GM23338 (cell line): ENCODE results near the gene MAD2L1BP. TPM values are rescaled to one million over a fixed set of nuclear protein-coding genes. Genes with fewer than 3 reads are reported as not detected.

Experiments used
- ATAC-seq: fragments of 200-7000 bp; cut with Tn5 transposase; 3 replicates; pipeline ENCODE4 v1.9.1; 2020
- DNase-seq: peaks from one replicate; pipeline ENCODE4 v3.0.0-alpha.2; 2015; ENCODE audit warnings: low spot score
- H2AFZ ChIP-seq: fragments of 200-600 bp; sonication (generic); 2 replicates; pipeline ENCODE4 v1.8.0; 2016; ENCODE audit warnings: antibody characterized with exemption, mild to moderate bottlenecking, moderate library complexity
- H3F3A ChIP-seq: fragments of 200-600 bp; sonication (generic); replicated peaks from 2 replicates; pipeline ENCODE4 v1.8.0; 2017; ENCODE audit warnings: antibody characterized with exemption, mixed run types, low read depth
- H3K27ac ChIP-seq: fragments of 200-600 bp; sonication (generic); 2 replicates; pipeline ENCODE4 v1.6.1; 2016; ENCODE audit warnings: low read depth
- H3K27me3 ChIP-seq: fragments of 200-600 bp; sonication (generic); 2 replicates; pipeline ENCODE4 v1.8.0; 2016; ENCODE audit warnings: mild to moderate bottlenecking, mixed run types, moderate library complexity; ENCODE audit not compliant: insufficient read depth
- H3K36me3 ChIP-seq: fragments of 200-600 bp; sonication (generic); 2 replicates; pipeline ENCODE4 v1.8.0; 2016; ENCODE audit warnings: mild to moderate bottlenecking; ENCODE audit not compliant: insufficient read depth
- H3K4me1 ChIP-seq: fragments of 200-600 bp; sonication (generic); 2 replicates; pipeline ENCODE4 v1.8.0; 2016; ENCODE audit warnings: mild to moderate bottlenecking, moderate library complexity; ENCODE audit not compliant: insufficient read depth
- H3K4me2 ChIP-seq: fragments of 200-600 bp; sonication (generic); 2 replicates; pipeline ENCODE4 v1.7.1; 2017; ENCODE audit warnings: mixed run types
- H3K4me3 ChIP-seq: fragments of 200-600 bp; sonication (generic); 2 replicates; pipeline ENCODE4 v1.6.1; 2016; ENCODE audit warnings: mixed run types
- H3K79me2 ChIP-seq: fragments of 200-600 bp; sonication (generic); replicated peaks from 2 replicates; pipeline ENCODE4 v1.8.0; 2017; ENCODE audit warnings: mild to moderate bottlenecking; ENCODE audit not compliant: insufficient read depth
- H3K9me2 ChIP-seq: fragments of 200-600 bp; sonication (generic); 2 replicates; pipeline ENCODE4 v1.8.0; 2017; ENCODE audit not compliant: insufficient read depth
- H4K20me1 ChIP-seq: fragments of 200-600 bp; sonication (generic); replicated peaks from 2 replicates; pipeline ENCODE4 v1.8.0; 2017; ENCODE audit warnings: mild to moderate bottlenecking; ENCODE audit not compliant: insufficient read depth
- H3K27ac Mint-ChIP-seq: 2 replicates; pipeline ENCODE4 v1.8.0; 2020; ENCODE audit warnings: inconsistent platforms, mild to moderate bottlenecking, moderate library complexity, mixed read lengths
- H3K27me3 Mint-ChIP-seq: 3 replicates; pipeline ENCODE4 v1.8.0; 2022; ENCODE audit warnings: low read depth, mild to moderate bottlenecking, moderate library complexity, mixed read lengths, inconsistent platforms; ENCODE audit not compliant: insufficient read depth, poor library complexity
- H3K36me3 Mint-ChIP-seq: 3 replicates; pipeline ENCODE4 v1.8.0; 2021; ENCODE audit warnings: low read depth, mild to moderate bottlenecking, inconsistent platforms, moderate library complexity, mixed read lengths
- H3K4me1 Mint-ChIP-seq: 3 replicates; pipeline ENCODE4 v1.8.0; 2020; ENCODE audit warnings: mild to moderate bottlenecking, inconsistent platforms, mixed read lengths
- H3K4me3 Mint-ChIP-seq: 3 replicates; pipeline ENCODE4 v1.8.0; 2021; ENCODE audit warnings: moderate library complexity, mild to moderate bottlenecking, inconsistent platforms, mixed read lengths
- H3K9me3 Mint-ChIP-seq: 3 replicates; pipeline ENCODE4 v1.8.0; 2020; ENCODE audit warnings: moderate library complexity, mild to moderate bottlenecking, inconsistent platforms, mixed read lengths
- CREB1 ChIP-seq: fragments of 250-450 bp; sonication (Bioruptor Pico); IDR thresholded peaks from 2 replicates; pipeline ENCODE4 v1.5.0; 2020; ENCODE audit warnings: low read depth, mild to moderate bottlenecking, moderate library complexity
- ETS1 ChIP-seq: IDR thresholded peaks from 2 replicates; pipeline ENCODE4 v1.6.1; 2016; ENCODE audit warnings: antibody characterized with exemption
- EZH2 ChIP-seq: fragments of 200-600 bp; sonication (generic); IDR thresholded peaks from one replicate; pipeline ENCODE4 v1.8.0; 2017; ENCODE audit warnings: antibody characterized with exemption, mild to moderate bottlenecking, low read depth; ENCODE audit not compliant: unreplicated experiment
- EZH2phosphoT487 ChIP-seq: fragments of 200-600 bp; sonication (generic); IDR thresholded peaks from one replicate; pipeline ENCODE4 v1.8.1; 2018; ENCODE audit warnings: antibody characterized with exemption; ENCODE audit not compliant: unreplicated experiment
- JUNB ChIP-seq: IDR thresholded peaks from one replicate; pipeline ENCODE4 v1.6.1; 2016; ENCODE audit warnings: antibody characterized with exemption; ENCODE audit not compliant: unreplicated experiment
- NANOG ChIP-seq: IDR thresholded peaks from 2 replicates; pipeline ENCODE4 v1.6.1; 2016; ENCODE audit warnings: antibody characterized with exemption, borderline replicate concordance
- POLR2AphosphoS5 ChIP-seq: IDR thresholded peaks from 2 replicates; pipeline ENCODE4 v1.6.1; 2016; ENCODE audit warnings: antibody characterized with exemption, low read depth
- STAT1 ChIP-seq: IDR thresholded peaks from one replicate; pipeline ENCODE4 v1.6.1; 2016; ENCODE audit warnings: antibody characterized with exemption; ENCODE audit not compliant: unreplicated experiment
- ZNF114 ChIP-seq: fragments of 250-450 bp; sonication (Bioruptor Pico); IDR thresholded peaks from 2 replicates; pipeline ENCODE4 v1.5.0; 2020; ENCODE audit warnings: mild to moderate bottlenecking, moderate library complexity
- ZNF331 ChIP-seq: fragments of 250-450 bp; sonication (Bioruptor Pico); IDR thresholded peaks from 2 replicates; pipeline ENCODE4 v1.5.0; 2020; ENCODE audit warnings: low read depth, mild to moderate bottlenecking, moderate library complexity
- polyA plus RNA-seq: library from polyadenylated mRNA; unstranded; fragments of >200 nt; fragmentation: Nextera tagmentation; extraction: Ambion mirVana; gene quantifications from 2 replicates; pipeline ENCODE4 v1.2.1, GENCODE V29; 2016
- total RNA-seq: library from RNA; depleted of rRNA; stranded (reverse); fragments of >200 nt; shearing (Covaris generic); gene quantifications from 2 replicates; pipeline ENCODE4 v1.2.3, GENCODE V29; 2014
- TF ChIP-seq, protein P1 (sequence below), 2 experiments: fragments of 200-600 bp in 1 of 2; sonication (generic) in 1 of 2; conservative IDR thresholded peaks; 2 replicates each; pipeline versions ENCODE4 v1.5.1 to v1.6.1; 2016 to 2017; ENCODE audit warnings: antibody characterized with exemption in 2 of 2, low read depth in 2 of 2, mild to moderate bottlenecking in 2 of 2, moderate library complexity in 1 of 2
- TF ChIP-seq, protein P2 (sequence below): fragments of 250-450 bp; sonication (Bioruptor Pico); IDR thresholded peaks from 2 replicates; pipeline ENCODE4 v1.5.0; 2020; ENCODE audit warnings: mild to moderate bottlenecking, moderate library complexity
- TF ChIP-seq, protein P3 (sequence below): IDR thresholded peaks from one replicate; pipeline ENCODE4 v1.6.1; 2018; ENCODE audit warnings: antibody characterized with exemption; ENCODE audit not compliant: unreplicated experiment

The MAD2L1BP gene
- total and polyA plus RNA-seq, 2 experiments from 2014 or later, result 26.6 to 51.7 TPM

GRCh38 chr6:43614396-43614730, 21.3 kb upstream of the MAD2L1BP start:
- Histone ChIP-seq H3K27ac (no peak overlapping the region), H3K36me3 (peaks cover 8% of the 10 kb centered on the region; the same call in 1 of the 2 replicates), H4K20me1 (no peaks in the 10 kb centered on the region), H2AFZ (no peak overlapping the region), H3K4me2 (no peak overlapping the region), H3K4me3 (no peak overlapping the region), H3K79me2 (no peaks in the 10 kb centered on the region), H3K4me1 (no peaks in the 10 kb centered on the region), H3K27me3 (no peaks in the 10 kb centered on the region), H3K9me2 (no peaks in the 10 kb centered on the region), H3F3A (0 out of 2 replicates have a peak, but pooled peaks cover under 1% of the 10 kb centered on the region)
- no peaks in the 10 kb centered on the region for H3K4me1 Mint-ChIP-seq
- H3K4me3 Mint-ChIP-seq, result no peak overlapping the region
- ATAC-seq (no peak), DNase-seq (no peak)
- no peak for TF ChIP-seq STAT1
- TF ChIP-seq JUNB, result no peak
- TF ChIP-seq, protein P1, sequence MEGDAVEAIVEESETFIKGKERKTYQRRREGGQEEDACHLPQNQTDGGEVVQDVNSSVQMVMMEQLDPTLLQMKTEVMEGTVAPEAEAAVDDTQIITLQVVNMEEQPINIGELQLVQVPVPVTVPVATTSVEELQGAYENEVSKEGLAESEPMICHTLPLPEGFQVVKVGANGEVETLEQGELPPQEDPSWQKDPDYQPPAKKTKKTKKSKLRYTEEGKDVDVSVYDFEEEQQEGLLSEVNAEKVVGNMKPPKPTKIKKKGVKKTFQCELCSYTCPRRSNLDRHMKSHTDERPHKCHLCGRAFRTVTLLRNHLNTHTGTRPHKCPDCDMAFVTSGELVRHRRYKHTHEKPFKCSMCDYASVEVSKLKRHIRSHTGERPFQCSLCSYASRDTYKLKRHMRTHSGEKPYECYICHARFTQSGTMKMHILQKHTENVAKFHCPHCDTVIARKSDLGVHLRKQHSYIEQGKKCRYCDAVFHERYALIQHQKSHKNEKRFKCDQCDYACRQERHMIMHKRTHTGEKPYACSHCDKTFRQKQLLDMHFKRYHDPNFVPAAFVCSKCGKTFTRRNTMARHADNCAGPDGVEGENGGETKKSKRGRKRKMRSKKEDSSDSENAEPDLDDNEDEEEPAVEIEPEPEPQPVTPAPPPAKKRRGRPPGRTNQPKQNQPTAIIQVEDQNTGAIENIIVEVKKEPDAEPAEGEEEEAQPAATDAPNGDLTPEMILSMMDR (conservative IDR thresholded peaks at IDR 0.05; ENCODE audit: low read depth in 2 of 2), result no peak
- TF ChIP-seq EZH2, result no peak
- no peak for TF ChIP-seq CREB1
- no peak for TF ChIP-seq ETS1
- TF ChIP-seq, protein P2, sequence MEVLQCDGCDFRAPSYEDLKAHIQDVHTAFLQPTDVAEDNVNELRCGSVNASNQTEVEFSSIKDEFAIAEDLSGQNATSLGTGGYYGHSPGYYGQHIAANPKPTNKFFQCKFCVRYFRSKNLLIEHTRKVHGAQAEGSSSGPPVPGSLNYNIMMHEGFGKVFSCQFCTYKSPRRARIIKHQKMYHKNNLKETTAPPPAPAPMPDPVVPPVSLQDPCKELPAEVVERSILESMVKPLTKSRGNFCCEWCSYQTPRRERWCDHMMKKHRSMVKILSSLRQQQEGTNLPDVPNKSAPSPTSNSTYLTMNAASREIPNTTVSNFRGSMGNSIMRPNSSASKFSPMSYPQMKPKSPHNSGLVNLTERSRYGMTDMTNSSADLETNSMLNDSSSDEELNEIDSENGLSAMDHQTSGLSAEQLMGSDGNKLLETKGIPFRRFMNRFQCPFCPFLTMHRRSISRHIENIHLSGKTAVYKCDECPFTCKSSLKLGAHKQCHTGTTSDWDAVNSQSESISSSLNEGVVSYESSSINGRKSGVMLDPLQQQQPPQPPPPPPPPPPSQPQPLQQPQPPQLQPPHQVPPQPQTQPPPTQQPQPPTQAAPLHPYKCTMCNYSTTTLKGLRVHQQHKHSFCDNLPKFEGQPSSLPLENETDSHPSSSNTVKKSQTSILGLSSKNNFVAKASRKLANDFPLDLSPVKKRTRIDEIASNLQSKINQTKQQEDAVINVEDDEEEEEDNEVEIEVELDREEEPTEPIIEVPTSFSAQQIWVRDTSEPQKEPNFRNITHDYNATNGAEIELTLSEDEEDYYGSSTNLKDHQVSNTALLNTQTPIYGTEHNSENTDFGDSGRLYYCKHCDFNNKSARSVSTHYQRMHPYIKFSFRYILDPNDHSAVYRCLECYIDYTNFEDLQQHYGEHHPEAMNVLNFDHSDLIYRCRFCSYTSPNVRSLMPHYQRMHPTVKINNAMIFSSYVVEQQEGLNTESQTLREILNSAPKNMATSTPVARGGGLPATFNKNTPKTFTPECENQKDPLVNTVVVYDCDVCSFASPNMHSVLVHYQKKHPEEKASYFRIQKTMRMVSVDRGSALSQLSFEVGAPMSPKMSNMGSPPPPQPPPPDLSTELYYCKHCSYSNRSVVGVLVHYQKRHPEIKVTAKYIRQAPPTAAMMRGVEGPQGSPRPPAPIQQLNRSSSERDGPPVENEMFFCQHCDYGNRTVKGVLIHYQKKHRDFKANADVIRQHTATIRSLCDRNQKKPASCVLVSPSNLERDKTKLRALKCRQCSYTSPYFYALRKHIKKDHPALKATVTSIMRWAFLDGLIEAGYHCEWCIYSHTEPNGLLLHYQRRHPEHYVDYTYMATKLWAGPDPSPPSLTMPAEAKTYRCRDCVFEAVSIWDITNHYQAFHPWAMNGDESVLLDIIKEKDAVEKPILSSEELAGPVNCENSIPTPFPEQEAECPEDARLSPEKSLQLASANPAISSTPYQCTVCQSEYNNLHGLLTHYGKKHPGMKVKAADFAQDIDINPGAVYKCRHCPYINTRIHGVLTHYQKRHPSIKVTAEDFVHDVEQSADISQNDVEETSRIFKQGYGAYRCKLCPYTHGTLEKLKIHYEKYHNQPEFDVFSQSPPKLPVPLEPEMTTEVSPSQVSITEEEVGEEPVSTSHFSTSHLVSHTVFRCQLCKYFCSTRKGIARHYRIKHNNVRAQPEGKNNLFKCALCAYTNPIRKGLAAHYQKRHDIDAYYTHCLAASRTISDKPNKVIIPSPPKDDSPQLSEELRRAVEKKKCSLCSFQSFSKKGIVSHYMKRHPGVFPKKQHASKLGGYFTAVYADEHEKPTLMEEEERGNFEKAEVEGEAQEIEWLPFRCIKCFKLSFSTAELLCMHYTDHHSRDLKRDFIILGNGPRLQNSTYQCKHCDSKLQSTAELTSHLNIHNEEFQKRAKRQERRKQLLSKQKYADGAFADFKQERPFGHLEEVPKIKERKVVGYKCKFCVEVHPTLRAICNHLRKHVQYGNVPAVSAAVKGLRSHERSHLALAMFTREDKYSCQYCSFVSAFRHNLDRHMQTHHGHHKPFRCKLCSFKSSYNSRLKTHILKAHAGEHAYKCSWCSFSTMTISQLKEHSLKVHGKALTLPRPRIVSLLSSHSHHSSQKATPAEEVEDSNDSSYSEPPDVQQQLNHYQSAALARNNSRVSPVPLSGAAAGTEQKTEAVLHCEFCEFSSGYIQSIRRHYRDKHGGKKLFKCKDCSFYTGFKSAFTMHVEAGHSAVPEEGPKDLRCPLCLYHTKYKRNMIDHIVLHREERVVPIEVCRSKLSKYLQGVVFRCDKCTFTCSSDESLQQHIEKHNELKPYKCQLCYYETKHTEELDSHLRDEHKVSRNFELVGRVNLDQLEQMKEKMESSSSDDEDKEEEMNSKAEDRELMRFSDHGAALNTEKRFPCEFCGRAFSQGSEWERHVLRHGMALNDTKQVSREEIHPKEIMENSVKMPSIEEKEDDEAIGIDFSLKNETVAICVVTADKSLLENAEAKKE (CRISPR knock-in tag), result no peak
- no peak for TF ChIP-seq EZH2phosphoT487
- TF ChIP-seq ZNF114 (CRISPR knock-in tag), result no peak
- no peak for TF ChIP-seq ZNF331 (CRISPR knock-in tag)
- TF ChIP-seq NANOG, result no peak
- TF ChIP-seq, protein P3, sequence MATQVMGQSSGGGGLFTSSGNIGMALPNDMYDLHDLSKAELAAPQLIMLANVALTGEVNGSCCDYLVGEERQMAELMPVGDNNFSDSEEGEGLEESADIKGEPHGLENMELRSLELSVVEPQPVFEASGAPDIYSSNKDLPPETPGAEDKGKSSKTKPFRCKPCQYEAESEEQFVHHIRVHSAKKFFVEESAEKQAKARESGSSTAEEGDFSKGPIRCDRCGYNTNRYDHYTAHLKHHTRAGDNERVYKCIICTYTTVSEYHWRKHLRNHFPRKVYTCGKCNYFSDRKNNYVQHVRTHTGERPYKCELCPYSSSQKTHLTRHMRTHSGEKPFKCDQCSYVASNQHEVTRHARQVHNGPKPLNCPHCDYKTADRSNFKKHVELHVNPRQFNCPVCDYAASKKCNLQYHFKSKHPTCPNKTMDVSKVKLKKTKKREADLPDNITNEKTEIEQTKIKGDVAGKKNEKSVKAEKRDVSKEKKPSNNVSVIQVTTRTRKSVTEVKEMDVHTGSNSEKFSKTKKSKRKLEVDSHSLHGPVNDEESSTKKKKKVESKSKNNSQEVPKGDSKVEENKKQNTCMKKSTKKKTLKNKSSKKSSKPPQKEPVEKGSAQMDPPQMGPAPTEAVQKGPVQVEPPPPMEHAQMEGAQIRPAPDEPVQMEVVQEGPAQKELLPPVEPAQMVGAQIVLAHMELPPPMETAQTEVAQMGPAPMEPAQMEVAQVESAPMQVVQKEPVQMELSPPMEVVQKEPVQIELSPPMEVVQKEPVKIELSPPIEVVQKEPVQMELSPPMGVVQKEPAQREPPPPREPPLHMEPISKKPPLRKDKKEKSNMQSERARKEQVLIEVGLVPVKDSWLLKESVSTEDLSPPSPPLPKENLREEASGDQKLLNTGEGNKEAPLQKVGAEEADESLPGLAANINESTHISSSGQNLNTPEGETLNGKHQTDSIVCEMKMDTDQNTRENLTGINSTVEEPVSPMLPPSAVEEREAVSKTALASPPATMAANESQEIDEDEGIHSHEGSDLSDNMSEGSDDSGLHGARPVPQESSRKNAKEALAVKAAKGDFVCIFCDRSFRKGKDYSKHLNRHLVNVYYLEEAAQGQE, result no peak
- no peak for TF ChIP-seq POLR2AphosphoS5
- H3K9me3 Mint-ChIP-seq, result no peaks in the 10 kb centered on the region
- no peaks in the 10 kb centered on the region for H3K27me3 Mint-ChIP-seq
- no peak overlapping the region for H3K27ac Mint-ChIP-seq
- peaks cover 8% of the 10 kb centered on the region; the same call in 2 of the 3 replicates for H3K36me3 Mint-ChIP-seq
